ENCODE data around the gene AFMID. TPM values are rescaled to one million over a fixed set of nuclear protein-coding genes. Genes with fewer than 3 reads are reported as not detected.

Gene AFMID, protein sequence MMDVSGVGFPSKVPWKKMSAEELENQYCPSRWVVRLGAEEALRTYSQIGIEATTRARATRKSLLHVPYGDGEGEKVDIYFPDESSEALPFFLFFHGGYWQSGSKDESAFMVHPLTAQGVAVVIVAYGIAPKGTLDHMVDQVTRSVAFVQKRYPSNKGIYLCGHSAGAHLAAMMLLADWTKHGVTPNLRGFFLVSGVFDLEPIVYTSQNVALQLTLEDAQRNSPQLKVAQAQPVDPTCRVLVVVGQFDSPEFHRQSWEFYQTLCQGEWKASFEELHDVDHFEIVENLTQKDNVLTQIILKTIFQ
- 24.6 and 26.4 TPM in 2 replicates for total RNA-seq

DNA sequence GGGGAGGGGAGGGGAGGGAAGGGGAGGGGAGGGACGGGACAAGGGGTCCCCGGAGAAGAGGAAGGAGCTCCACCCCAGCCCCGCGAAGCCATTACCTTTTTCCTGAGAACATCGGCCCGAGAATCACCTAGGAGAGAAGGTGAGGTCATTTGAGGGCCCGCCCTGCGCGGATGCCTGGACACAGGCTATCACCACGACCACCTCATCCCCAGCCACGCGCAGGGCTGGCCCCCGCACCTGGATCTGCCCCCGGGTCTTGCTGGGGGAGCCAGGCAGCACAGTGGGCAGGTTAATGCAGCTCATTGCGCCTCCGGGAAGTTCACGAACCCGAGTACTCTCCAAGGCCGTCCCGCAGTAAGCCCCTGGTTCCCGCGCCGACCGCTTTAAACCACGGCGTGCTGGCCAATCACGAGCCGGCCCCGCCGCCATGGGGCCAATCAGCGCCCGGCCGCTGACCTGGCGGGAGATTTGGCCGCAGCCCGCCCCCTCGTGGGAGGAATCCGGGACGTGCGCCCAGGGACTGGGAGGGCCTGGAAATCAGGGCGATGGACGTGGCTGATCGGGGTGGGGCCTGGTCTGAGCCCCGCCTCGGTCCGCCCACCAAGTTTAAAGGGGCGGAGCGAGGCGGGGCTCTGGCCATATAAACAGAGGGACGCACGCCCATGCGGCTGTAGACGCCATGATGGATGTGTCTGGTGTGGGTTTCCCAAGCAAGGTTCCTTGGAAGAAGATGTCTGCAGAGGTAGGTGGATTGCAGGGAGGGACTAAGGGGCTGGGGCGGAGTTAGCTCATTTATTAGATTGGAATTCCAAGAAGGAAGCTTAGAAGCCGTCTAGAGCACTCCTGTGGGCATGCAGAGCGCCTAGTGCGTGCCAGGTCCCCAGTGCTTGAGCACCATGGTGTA lies at the start of gene AFMID, which contains the start of gene TK1:
Gene AFMID, plus strand, starts transcription at position 671 of the 904 bp plus-strand sequence. Its CDS starts 9 bp downstream, at position 680.
Gene TK1, minus strand, starts transcription at position 361 of the 904 bp plus-strand sequence. Its CDS starts 58 bp downstream, at position 303.

DNA sequence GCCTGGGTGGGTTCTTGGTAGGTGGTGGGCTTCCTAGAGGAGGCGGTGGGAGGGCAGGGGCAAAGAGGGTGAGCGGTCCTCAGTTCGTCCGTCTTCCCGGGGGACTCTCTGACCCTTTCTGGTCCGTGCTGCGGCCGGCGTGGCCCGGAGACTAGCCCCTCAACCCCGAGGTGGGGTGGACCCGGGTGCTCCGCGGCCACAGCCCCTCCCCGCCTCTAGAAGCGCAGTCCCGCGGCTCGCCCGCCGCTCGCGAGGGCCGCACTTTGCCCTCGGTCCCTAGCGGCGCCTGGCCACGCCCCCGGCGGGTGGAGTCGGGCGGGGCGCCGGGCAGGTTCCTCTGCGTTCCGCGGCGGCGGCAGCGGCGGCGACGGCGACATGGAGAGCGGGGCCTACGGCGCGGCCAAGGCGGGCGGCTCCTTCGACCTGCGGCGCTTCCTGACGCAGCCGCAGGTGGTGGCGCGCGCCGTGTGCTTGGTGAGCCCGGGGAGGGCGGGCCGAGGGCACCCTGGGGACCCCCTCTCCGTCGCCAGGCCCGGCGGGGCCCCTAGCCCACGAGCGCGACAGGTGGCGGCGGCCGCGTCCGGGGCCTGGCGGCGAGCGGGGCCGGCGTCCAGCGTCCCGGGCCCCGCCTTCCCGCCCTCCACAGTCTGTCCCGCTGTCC lies 18.8 kb upstream of the AFMID start, which contains the start of gene SYNGR2:
Gene SYNGR2, plus strand, starts transcription at position 340 of the 661 bp plus-strand sequence. Its CDS starts 36 bp downstream, at position 376.

GRCh38 chr17:78214016-78214705 lies 27.0 kb downstream of the AFMID start, which contains the start of gene BIRC5:
BIRC5 (plus strand) TSS chr17:78214253; CDS start chr17:78214317, 64 bp downstream.

DNA sequence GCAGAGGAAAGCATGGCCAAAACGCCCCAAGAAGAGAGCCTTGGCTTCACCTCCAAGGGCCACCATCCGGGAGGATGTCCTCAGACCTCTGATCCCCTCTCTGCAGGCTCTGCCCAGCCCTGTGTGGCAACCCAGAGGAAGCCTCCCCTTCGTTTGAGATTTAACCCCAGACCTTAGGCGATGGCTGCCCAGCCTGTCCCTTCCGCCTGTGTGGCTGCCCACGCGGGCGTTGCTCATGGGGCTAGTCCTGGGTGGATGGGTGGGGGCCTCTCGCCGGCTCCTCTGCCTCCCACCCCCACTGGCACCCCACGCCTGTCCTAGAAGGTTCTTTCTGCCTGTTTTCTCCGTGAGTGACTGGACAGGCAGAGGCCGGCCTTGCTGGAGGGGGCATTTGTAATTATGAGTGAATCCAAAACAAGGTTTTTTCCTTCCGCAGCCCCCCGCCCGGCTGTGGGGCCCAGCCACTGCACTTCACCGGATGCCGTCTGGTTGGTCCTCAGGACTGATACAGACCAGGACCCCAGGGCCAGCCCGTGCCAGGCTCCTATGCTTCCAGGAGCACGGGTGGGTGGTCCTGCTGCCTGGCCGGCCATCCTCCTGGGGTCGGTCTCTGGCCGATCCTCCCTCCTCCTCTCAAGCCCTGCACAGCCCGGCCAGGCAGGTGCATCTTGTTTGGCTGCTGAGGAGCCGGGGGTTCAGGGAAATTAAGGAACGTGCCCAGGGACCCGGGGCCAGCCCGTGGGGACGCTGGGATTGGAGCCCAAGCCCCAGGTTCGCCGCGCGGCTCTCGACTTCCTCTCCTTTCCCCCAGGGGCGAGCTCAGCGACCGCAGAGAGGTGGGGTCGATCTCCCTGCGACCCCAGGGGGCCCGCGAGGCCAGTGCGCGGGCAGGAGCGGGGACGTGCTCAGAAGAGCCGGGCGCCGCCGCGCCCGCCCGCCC lies 44.1 kb downstream of the AFMID start, which contains the start of gene TMEM235:
Gene TMEM235, plus strand, starts transcription at position 636 of the 940 bp plus-strand sequence. CDS start 393 bp downstream, outside the sequence.

Other genes with a start within 250 kb of the AFMID start
- 3.6 and 6.0 TPM in 2 replicates for gene TNRC6C, start 228.7 kb upstream of the AFMID start, total RNA-seq
- 0.42 and 1.2 TPM in 2 replicates for gene TMC6, start 58.6 kb upstream of the AFMID start, total RNA-seq
- gene TMC8, start 56.6 kb upstream of the AFMID start, total RNA-seq = not detected in 2 replicates
- not detected in 2 replicates for gene C17orf99, start 41.0 kb upstream of the AFMID start, total RNA-seq
- 17.8 and 32.0 TPM in 2 replicates for gene SYNGR2, start 18.8 kb upstream of the AFMID start, total RNA-seq
- 15.1 and 45.9 TPM in 2 replicates for gene TK1, start 310 bp upstream of the AFMID start, total RNA-seq
- gene BIRC5, start 26.9 kb downstream of the AFMID start, total RNA-seq = 4.8 and 21.0 TPM in 2 replicates
- gene TMEM235, start 44.3 kb downstream of the AFMID start, total RNA-seq = not detected in 2 replicates
- 10.2 and 81.4 TPM in 2 replicates for gene SOCS3, start 172.7 kb downstream of the AFMID start, total RNA-seq
- gene PGS1, start 191.3 kb downstream of the AFMID start, total RNA-seq = 35.7 and 40.4 TPM in 2 replicates

All from smooth muscle cell of the umbilical artery (primary cell).